Stimulated activated CD4-positive, alpha-beta T cell treated with anti-CD3 and anti-CD28 coated beads, Interleukin-2, amount 100 ng/mL, for 24 hours (primary cell): ENCODE data around the gene SERPINA5.
"Not testable (repeated sequence)": the region's sequence is repeated elsewhere in the genome, so short reads cannot be mapped to it uniquely, and the experiment has no call there.

Source experiments
- DNase-seq, 2 donors: peaks; one replicate each; pipeline ENCODE4 v3.0.0-alpha.2; 2020

Gene SERPINA5

GRCh38 chr14:94602722-94603121, 21.5 kb downstream of the SERPINA5 start:
- DNase-seq, result no peak

- no peak for DNase-seq
These were observed 24.1 kb downstream of the SERPINA5 start for GRCh38 chr14:94605361-94605760.

GRCh38 chr14:94608966-94609365, 27.7 kb downstream of the SERPINA5 start:
- DNase-seq, result not testable (repeated sequence)

DNA sequence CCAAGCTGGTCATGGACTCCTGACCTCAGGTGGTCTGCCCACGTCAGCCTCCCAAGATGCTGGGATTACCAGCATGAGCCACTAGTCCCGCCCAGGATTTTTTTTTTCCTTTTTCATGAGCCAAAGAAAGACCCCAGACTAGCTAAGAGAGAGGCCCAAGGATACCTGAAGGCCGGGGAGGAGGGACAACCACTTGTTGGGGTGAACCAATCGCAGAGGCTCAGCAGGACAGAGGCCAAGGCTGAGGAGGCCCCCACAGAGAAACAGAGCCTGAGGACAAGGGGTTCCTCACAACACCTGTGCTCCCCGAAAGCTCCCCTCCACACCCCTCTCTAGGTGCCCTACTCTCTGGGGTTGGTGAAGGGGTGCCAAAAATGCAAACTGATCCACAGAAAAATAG, 30.0 kb downstream of the SERPINA5 start:
- DNase-seq, result no peak

GRCh38 chr14:94612174-94612573, 30.9 kb downstream of the SERPINA5 start, which contains the start of gene SERPINA3:
Gene SERPINA3 (plus strand): TSS chr14:94612391. CDS start chr14:94614442, 2,051 bp downstream.
- DNase-seq, result no peak

GRCh38 chr14:94612580-94613554, 31.6 kb downstream of the SERPINA5 start:
- no peak for DNase-seq

GRCh38 chr14:94613720-94614644, 32.8 kb downstream of the SERPINA5 start:
- no peak for DNase-seq

- no peak for DNase-seq
These were observed 33.6 kb downstream of the SERPINA5 start for GRCh38 chr14:94614802-94615201.

DNA sequence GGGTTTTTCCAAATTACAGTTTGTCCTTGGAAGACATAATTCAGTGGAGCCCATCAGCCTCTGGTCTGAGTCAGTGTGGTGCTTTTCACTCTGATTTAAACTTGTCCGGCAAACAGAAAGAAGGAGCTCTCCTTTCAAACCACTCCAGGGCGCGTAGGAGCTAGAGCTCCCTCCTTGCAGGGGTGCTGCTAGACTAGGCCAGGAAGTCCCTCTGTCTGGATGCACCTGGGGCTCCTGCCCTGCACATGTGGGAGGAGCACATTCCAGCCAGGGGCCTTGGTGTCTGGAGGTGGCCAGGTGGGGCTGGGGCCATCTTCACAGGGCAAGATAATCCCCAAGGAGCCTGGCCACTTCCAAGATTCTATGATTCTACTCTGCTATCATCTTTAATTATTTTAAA, 34.0 kb downstream of the SERPINA5 start:
- DNase-seq, result no peak

DNA sequence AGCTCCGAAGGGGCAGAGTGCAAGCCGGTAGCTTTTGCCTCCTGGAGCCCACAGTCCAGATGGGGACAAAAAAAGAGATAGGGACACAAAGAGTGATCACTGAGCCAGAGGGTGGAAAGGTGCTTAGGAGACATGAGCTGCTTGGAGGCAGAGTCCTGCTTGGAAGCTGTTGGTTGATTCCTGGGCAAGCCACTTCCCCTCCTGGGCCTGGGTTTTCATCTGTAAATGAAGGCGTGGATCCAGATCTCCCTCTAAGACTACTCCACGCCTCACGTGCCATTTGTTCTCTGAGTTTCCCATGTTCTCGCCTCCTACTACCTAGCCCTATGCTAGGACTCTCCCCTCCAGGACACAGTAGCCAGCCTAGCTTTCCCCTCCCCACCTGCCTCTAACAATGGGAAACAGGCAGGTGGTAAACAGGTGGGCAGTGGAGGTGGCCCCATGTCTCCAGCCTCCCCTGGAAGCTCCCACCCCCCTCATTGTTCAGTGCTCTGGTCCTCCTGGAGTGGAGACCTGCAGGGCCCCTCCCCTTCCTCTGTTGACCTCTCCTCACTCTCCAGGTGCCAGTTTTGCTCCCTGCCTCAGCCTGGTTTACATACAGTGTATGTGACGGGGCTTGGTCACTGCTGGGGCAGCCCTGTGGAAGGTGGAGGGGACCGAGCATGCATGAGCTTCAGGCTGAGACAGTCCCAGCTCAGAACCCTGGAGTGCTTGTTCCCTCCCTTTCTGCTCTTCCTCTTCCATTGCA, 34.8 kb downstream of the SERPINA5 start:
- no peak for DNase-seq

DNA sequence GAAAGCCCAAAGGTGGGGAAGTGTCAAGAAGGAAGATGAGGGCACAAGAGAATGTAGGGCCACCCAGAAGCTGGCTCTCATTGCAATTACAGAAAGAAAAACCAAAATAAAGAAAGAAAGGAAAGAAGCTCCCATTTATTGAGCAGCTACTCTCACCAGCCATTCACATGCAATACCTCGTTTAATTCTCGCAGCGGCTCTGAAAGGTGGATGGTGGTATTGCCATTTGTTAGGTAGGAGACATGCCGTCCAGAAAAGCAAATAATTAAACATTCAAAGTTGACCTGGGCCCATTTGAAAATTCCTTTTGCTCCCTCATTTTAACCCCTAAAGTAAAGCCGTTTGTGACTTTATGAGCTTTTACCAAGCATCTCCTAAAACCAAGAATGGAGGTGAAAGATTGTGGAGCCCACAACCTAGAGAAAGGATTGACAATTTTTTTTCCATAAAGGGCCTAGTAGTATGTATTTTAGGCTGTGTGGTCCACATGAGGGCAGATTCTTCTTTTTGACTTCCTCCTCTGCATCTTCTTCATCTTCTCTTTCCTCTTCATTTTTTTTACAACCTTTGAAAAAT, 36.2 kb downstream of the SERPINA5 start:
- DNase-seq, result no peak

GRCh38 chr14:94617988-94618822, 37.0 kb downstream of the SERPINA5 start:
- no peak for DNase-seq

- DNase-seq, result no peak
These were observed 38.1 kb downstream of the SERPINA5 start for GRCh38 chr14:94619297-94619696.

GRCh38 chr14:94620597-94620996, 39.4 kb downstream of the SERPINA5 start:
- DNase-seq, result no peak

- DNase-seq, result no peak
These were observed 40.3 kb downstream of the SERPINA5 start for GRCh38 chr14:94621358-94622134.

GRCh38 chr14:94622653-94623421, 41.6 kb downstream of the SERPINA5 start:
- DNase-seq, result no peak

GRCh38 chr14:94623422-94623809, 42.2 kb downstream of the SERPINA5 start:
- DNase-seq, result no peak

- DNase-seq, result no peak
These were observed 42.8 kb downstream of the SERPINA5 start for GRCh38 chr14:94623856-94624499.
